LNCAP (cell line): ENCODE measurements around the gene SEC16B.

Experiments
- TF ChIP-seq, protein P1 (sequence below): fragments of 450-650 bp; IDR thresholded peaks from 2 replicates; pipeline ENCODE4 v1.5.1; 2017; ENCODE audit warnings: mild to moderate bottlenecking

SEC16B gene, protein sequence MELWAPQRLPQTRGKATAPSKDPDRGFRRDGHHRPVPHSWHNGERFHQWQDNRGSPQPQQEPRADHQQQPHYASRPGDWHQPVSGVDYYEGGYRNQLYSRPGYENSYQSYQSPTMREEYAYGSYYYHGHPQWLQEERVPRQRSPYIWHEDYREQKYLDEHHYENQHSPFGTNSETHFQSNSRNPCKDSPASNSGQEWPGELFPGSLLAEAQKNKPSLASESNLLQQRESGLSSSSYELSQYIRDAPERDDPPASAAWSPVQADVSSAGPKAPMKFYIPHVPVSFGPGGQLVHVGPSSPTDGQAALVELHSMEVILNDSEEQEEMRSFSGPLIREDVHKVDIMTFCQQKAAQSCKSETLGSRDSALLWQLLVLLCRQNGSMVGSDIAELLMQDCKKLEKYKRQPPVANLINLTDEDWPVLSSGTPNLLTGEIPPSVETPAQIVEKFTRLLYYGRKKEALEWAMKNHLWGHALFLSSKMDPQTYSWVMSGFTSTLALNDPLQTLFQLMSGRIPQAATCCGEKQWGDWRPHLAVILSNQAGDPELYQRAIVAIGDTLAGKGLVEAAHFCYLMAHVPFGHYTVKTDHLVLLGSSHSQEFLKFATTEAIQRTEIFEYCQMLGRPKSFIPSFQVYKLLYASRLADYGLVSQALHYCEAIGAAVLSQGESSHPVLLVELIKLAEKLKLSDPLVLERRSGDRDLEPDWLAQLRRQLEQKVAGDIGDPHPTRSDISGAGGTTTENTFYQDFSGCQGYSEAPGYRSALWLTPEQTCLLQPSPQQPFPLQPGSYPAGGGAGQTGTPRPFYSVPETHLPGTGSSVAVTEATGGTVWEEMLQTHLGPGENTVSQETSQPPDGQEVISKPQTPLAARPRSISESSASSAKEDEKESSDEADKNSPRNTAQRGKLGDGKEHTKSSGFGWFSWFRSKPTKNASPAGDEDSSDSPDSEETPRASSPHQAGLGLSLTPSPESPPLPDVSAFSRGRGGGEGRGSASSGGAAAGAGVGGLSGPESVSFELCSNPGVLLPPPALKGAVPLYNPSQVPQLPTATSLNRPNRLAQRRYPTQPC

DNA sequence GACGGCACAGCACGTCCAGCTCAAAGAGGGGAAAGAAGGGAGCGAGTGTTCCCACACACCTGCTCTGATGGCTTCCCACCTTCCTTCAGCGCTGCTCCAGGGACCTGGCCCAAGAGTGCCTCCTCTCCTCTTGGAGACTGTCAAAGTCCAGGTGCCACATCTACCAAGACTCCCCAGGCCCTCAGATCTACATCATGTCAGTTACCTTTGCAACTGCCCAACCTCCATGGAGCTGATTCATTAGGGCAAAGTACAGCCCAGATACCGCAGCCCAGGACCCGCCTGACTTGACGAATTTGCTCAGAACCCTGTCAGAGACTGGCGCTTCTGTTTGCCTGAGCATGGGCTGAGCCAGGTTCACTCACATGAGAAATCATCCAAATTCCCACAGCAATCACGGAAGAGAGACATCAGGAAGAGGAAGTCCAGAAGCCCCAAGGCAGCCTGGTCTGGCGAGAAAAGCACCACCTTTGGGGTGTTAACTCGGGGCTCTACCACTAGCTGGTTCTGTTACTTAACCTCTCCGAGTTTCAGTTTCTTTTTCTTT lies at the start of gene SEC16B:
Gene SEC16B, minus strand, starts transcription at position 234 of the 547 bp plus-strand sequence. CDS start 2,077 bp downstream, outside the sequence.
- TF ChIP-seq, protein P1, sequence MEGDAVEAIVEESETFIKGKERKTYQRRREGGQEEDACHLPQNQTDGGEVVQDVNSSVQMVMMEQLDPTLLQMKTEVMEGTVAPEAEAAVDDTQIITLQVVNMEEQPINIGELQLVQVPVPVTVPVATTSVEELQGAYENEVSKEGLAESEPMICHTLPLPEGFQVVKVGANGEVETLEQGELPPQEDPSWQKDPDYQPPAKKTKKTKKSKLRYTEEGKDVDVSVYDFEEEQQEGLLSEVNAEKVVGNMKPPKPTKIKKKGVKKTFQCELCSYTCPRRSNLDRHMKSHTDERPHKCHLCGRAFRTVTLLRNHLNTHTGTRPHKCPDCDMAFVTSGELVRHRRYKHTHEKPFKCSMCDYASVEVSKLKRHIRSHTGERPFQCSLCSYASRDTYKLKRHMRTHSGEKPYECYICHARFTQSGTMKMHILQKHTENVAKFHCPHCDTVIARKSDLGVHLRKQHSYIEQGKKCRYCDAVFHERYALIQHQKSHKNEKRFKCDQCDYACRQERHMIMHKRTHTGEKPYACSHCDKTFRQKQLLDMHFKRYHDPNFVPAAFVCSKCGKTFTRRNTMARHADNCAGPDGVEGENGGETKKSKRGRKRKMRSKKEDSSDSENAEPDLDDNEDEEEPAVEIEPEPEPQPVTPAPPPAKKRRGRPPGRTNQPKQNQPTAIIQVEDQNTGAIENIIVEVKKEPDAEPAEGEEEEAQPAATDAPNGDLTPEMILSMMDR, result no peak

DNA sequence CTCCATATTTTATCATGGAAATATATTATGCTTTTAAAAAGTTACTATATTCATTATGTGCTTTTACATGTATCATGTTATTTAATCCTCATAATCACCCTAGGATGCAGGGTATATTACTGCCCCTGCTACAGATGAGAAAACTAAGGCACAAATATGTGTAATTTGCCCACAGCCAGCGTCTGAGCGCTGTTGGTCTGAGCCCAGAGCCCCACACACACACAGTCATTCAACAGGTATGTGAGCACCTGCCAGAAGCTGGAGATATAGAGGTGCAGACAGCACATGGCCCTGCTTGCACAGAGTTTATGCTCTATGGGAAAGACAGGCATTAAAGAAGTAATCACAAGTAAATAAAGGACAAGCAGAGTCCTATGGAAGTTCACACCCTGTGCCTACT lies 49.8 kb upstream of the SEC16B start:
- TF ChIP-seq, protein P1, result no peak

DNA sequence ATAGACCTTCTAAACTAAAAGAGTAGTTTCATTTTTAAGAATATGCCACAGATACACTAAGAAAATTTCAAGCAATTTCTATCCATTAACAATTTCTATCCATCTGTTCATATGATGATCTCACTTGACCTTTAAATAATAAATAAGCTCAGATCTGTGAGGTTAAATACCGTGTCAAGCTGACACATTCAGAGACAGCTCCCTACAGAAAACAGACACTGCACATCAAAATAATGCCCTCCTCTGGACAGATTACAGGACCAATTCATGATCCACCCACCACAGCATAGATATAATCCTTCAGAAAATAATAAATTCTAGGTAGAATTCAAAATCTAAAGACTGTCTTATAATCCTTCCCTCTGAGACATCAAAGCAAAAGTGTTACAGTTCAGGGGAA lies 49.4 kb upstream of the SEC16B start:
- TF ChIP-seq, protein P1, result no peak

DNA sequence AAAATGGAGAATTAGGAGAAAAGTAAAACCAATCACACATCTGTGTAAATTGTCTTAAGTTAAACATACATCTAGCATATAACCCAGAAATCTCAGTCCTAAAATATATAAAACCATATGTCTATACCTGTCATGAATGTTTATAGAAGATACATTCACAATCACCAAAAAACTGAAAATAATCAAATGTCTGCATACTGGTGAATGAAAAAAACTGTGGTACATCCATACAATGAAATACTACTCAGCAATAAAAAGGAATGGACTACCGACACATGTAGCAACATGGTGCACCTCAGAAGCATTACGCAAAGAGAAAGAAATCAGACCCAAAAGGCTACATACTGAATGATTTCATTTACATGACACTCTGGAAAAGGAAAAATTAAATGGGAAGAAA lies 47.7 kb upstream of the SEC16B start:
- TF ChIP-seq, protein P1, result no peak

DNA sequence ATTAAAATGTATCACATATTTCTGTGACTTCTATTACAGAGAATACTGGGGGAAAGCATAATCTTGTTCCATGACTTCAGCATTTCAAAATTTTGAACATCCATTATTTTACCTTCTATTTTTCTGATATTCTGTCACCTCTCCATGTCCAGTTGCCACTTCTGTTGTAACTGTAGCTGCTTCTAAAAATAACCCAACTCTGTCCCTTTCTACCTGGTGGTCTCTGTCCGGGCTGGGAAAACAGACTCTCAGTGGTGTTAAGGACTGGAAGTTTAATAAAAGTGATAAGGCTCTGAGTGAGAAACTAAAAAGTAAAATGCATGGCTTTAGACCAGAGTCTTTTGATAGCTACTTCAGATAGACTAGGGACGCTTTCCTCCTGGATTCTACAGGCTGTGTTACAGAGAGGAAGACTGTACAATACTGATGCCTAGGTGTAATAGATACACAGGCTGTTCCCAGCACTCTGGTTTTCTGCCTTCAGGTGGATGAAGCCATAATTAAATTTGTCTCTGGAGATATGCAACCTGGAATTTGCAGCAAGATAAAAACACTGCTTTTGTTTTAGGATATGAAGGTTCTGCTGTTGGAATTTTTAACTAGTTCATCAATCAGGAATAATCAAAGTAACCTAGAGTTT lies 42.1 kb upstream of the SEC16B start:
- TF ChIP-seq, protein P1, result no peak

DNA sequence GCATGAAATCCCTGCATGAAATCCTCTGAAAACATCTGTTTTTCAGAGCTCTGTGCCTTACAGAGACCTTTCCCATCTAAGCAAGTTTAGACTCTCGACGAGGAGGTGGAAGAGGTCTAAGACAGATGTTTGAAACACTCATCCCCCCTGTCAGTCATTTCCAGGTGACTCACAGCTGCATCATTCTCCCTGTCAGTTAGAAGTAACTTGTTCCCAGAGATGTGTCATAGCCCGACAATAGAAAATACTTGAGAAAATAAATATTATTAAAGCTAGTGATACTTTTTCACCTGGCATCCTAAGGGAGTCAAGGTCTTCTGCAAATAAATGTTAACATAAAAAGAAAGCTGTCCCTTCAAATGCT lies 41.6 kb upstream of the SEC16B start:
- TF ChIP-seq, protein P1, result no peak
